ENCODE results near the gene TYW1. TPM values are rescaled to one million over a fixed set of nuclear protein-coding genes. Genes with fewer than 3 reads are reported as not detected.
"Not testable (repeated sequence)": the region's sequence is repeated elsewhere in the genome, so short reads cannot be mapped to it uniquely, and the experiment has no call there.

The TYW1 gene
- total and polyA plus RNA-seq, 2 of the 8 experiments (the other 6 are each of a cell fraction or from before 2014, with no cell fraction given), result 8.8 to 16.2 TPM

- H2BK20ac ChIP-seq (ENCODE audit: low read length); H3K9me3 ChIP-seq (ENCODE audit: insufficient read depth in 2 of 2, low read depth in 1 of 2, low read length in 1 of 2); H2BK5ac ChIP-seq (ENCODE audit: low read depth, low read length); CTCF ChIA-PET (ENCODE audit: partially characterized antibody); H4K91ac ChIP-seq (replicated peaks; ENCODE audit: insufficient read length, low read length); H4K5ac ChIP-seq (ENCODE audit: insufficient read length, low read depth, low read length); H3K27me3 ChIP-seq (replicated peaks in 1 of 4; ENCODE audit: control insufficient read depth in 3 of 4, extremely low read depth in 1 of 4, insufficient read depth in 3 of 4, low read length in 3 of 4); H3K56ac ChIP-seq (replicated peaks; ENCODE audit: insufficient read length, low read depth, low read length); H2AK5ac ChIP-seq (ENCODE audit: low read depth, low read length); FAIRE-seq; H2AFZ ChIP-seq (ENCODE audit: low read length); H4K20me1 ChIP-seq (replicated peaks in 1 of 2; ENCODE audit: control insufficient read depth in 1 of 2, insufficient read depth in 2 of 2, low read length in 2 of 2); H2BK15ac ChIP-seq (ENCODE audit: low read length); H3K9ac ChIP-seq (replicated peaks in 1 of 4; ENCODE audit: extremely low read depth in 1 of 4, low read depth in 3 of 4, low read length in 3 of 4); H3K36me3 ChIP-seq (ENCODE audit: control insufficient read depth in 2 of 4, insufficient read depth in 4 of 4, low read length in 3 of 4); H3K14ac ChIP-seq (ENCODE audit: insufficient read length); H2BK120ac ChIP-seq (replicated peaks; ENCODE audit: low read depth, low read length); H3K79me1 ChIP-seq (ENCODE audit: low read depth, low read length); H3K18ac ChIP-seq (ENCODE audit: extremely low read depth, low read length); H2BK12ac ChIP-seq (ENCODE audit: low read depth, low read length); POLR2A ChIA-PET (ENCODE audit: partially characterized antibody); H3K79me2 ChIP-seq (ENCODE audit: control insufficient read depth in 1 of 2, insufficient read depth in 2 of 2, low read length in 2 of 2); H3K4me3 ChIP-seq (ENCODE audit: extremely low read depth in 1 of 4, insufficient read depth in 2 of 4, low read depth in 3 of 4, low read length in 4 of 4); H3K4ac ChIP-seq (replicated peaks; ENCODE audit: insufficient read length, low read depth, low read length); H3K23ac ChIP-seq (ENCODE audit: insufficient read length); H3K27ac ChIP-seq (ENCODE audit: low read depth, low read length); H3K23me2 ChIP-seq (ENCODE audit: low read depth, low read length); H3K4me1 ChIP-seq (replicated peaks in 1 of 4; ENCODE audit: control insufficient read depth in 3 of 4, insufficient read depth in 4 of 4, low read length in 3 of 4); H4K8ac ChIP-seq (ENCODE audit: extremely low read depth, insufficient read depth, low read length); H3K4me2 ChIP-seq (ENCODE audit: insufficient read depth in 1 of 2, low read depth in 2 of 2, low read length in 2 of 2): not testable (repeated sequence)
- WGBS, 2 experiments (ENCODE audit: extremely low coverage in 1 of 2, insufficient coverage in 1 of 2, insufficient read length in 1 of 2, insufficient replicate concordance in 2 of 2, low coverage in 1 of 2, low lambda C conversion rate in 2 of 2, missing lambda C conversion rate in 1 of 2), result 92% methylated on average over 9 of the region's 9 CpGs; no CpG with 5 or more reads in 1 of the 2 experiments
- DNase-seq (ENCODE audit: low read depth in 1 of 2, low spot score in 2 of 2), result peak in 1 of 2 experiments; percentile 17
Measured at GRCh38 chr7:67229018-67229417, 232.4 kb downstream of the TYW1 start.

- H3K79me1 ChIP-seq (ENCODE audit: low read depth, low read length); H2AK5ac ChIP-seq (ENCODE audit: low read depth, low read length); H2BK15ac ChIP-seq (ENCODE audit: low read length); CTCF ChIA-PET (ENCODE audit: partially characterized antibody); H4K8ac ChIP-seq (ENCODE audit: extremely low read depth, insufficient read depth, low read length); POLR2A ChIA-PET (ENCODE audit: partially characterized antibody); H2BK12ac ChIP-seq (ENCODE audit: low read depth, low read length); H3K56ac ChIP-seq (replicated peaks; ENCODE audit: insufficient read length, low read depth, low read length); H2BK20ac ChIP-seq (ENCODE audit: low read length); H3K23me2 ChIP-seq (ENCODE audit: low read depth, low read length); H3K4me1 ChIP-seq (replicated peaks in 1 of 4; ENCODE audit: control insufficient read depth in 3 of 4, insufficient read depth in 4 of 4, low read length in 3 of 4); H3K18ac ChIP-seq (ENCODE audit: extremely low read depth, low read length); H2BK120ac ChIP-seq (replicated peaks; ENCODE audit: low read depth, low read length); H4K5ac ChIP-seq (ENCODE audit: insufficient read length, low read depth, low read length); H3K4ac ChIP-seq (replicated peaks; ENCODE audit: insufficient read length, low read depth, low read length); H3K27me3 ChIP-seq (replicated peaks in 1 of 4; ENCODE audit: control insufficient read depth in 3 of 4, extremely low read depth in 1 of 4, insufficient read depth in 3 of 4, low read length in 3 of 4); H3K9me3 ChIP-seq (ENCODE audit: insufficient read depth in 2 of 2, low read depth in 1 of 2, low read length in 1 of 2); H4K91ac ChIP-seq (replicated peaks; ENCODE audit: insufficient read length, low read length); H3K79me2 ChIP-seq (ENCODE audit: control insufficient read depth in 1 of 2, insufficient read depth in 2 of 2, low read length in 2 of 2); H2AFZ ChIP-seq (ENCODE audit: low read length); DNase-seq (ENCODE audit: low read depth in 1 of 2, low spot score in 2 of 2); H3K4me3 ChIP-seq (ENCODE audit: extremely low read depth in 1 of 4, insufficient read depth in 2 of 4, low read depth in 3 of 4, low read length in 4 of 4); H3K36me3 ChIP-seq (ENCODE audit: control insufficient read depth in 2 of 4, insufficient read depth in 4 of 4, low read length in 3 of 4); H3K14ac ChIP-seq (ENCODE audit: insufficient read length); H2BK5ac ChIP-seq (ENCODE audit: low read depth, low read length); FAIRE-seq; H3K4me2 ChIP-seq (ENCODE audit: insufficient read depth in 1 of 2, low read depth in 2 of 2, low read length in 2 of 2); H3K9ac ChIP-seq (replicated peaks in 1 of 4; ENCODE audit: extremely low read depth in 1 of 4, low read depth in 3 of 4, low read length in 3 of 4); H3K23ac ChIP-seq (ENCODE audit: insufficient read length); H4K20me1 ChIP-seq (replicated peaks in 1 of 2; ENCODE audit: control insufficient read depth in 1 of 2, insufficient read depth in 2 of 2, low read length in 2 of 2); H3K27ac ChIP-seq (ENCODE audit: low read depth, low read length): not testable (repeated sequence)
- 90% methylated on average over 1 of the region's 1 CpG; no CpG with 5 or more reads in 1 of the 2 experiments for WGBS, 2 experiments (ENCODE audit: extremely low coverage in 1 of 2, insufficient coverage in 1 of 2, insufficient read length in 1 of 2, insufficient replicate concordance in 2 of 2, low coverage in 1 of 2, low lambda C conversion rate in 2 of 2, missing lambda C conversion rate in 1 of 2)
Measured at GRCh38 chr7:67230029-67230428, 233.4 kb downstream of the TYW1 start.

All from H1 (cell line).